ENCODE results near the gene IQCK. TPM values are rescaled to one million over a fixed set of nuclear protein-coding genes. Genes with fewer than 3 reads are reported as not detected.

IQCK gene
- total and polyA plus RNA-seq, 8 donors = 3.5 to 100.0 (median 13.6) TPM

GRCh38 chr16:19822533-19822932 lies 104.5 kb downstream of the IQCK start:
- Histone ChIP-seq H3K36me3 (peaks cover 0 to 7% (median 2%) of the 10 kb centered on the region in 4 donors), H3K27ac (no peak overlapping the region), H3K4me3 (no peak overlapping the region), H3K27me3 (no peaks in the 10 kb centered on the region), H3K4me1 (no peaks in the 10 kb centered on the region), H3K9me3 (no peaks in the 10 kb centered on the region)
- TF ChIP-seq CTCF (IDR thresholded peaks at IDR 0.05) (no peak), POLR2AphosphoS5 (IDR thresholded peaks at IDR 0.05) (no peak), EP300 (IDR thresholded peaks at IDR 0.05) (no peak), POLR2A (IDR thresholded peaks at IDR 0.05) (no peak)
- intact Hi-C loops (cut with DNase I; ENCODE audit: low total_unique reads) = no loop called here
- 82 to 88% (median 83%) methylated on average over 2 of the region's 2 CpGs for WGBS, 5 donors
- DNase-seq = no peak

- no peaks in the 10 kb centered on the region for H3K4me1 ChIP-seq
- WGBS, 5 donors = 82 to 91% (median 86%) methylated on average over 6 of the region's 6 CpGs
- TF ChIP-seq CTCF (IDR thresholded peaks at IDR 0.05) (no peak), POLR2A (IDR thresholded peaks at IDR 0.05) (no peak), POLR2AphosphoS5 (IDR thresholded peaks at IDR 0.05) (no peak), EP300 (IDR thresholded peaks at IDR 0.05) (no peak)
- intact Hi-C loops (cut with DNase I; ENCODE audit: low total_unique reads) = no loop called here
- peaks cover 0 to 9% (median 2%) of the 10 kb centered on the region in 4 donors for H3K36me3 ChIP-seq
- H3K27me3 ChIP-seq = no peaks in the 10 kb centered on the region
- H3K27ac ChIP-seq = no peak overlapping the region
- no peaks in the 10 kb centered on the region for H3K9me3 ChIP-seq
- DNase-seq = no peak
- H3K4me3 ChIP-seq = no peak overlapping the region
Observed at GRCh38 chr16:19823322-19823721, 105.3 kb downstream of the IQCK start.

GRCh38 chr16:19824216-19824615 lies 106.1 kb downstream of the IQCK start:
- no peaks in the 10 kb centered on the region for H3K4me1 ChIP-seq
- DNase-seq = no peak
- intact Hi-C loops (cut with DNase I; ENCODE audit: low total_unique reads) = no loop called here
- WGBS, 5 donors = 58 to 91% (median 79%) methylated on average over 5 of the region's 5 CpGs
- peaks cover 0 to 9% (median 2%) of the 10 kb centered on the region in 4 donors for H3K36me3 ChIP-seq
- H3K9me3 ChIP-seq = no peaks in the 10 kb centered on the region
- no peaks in the 10 kb centered on the region for H3K27me3 ChIP-seq
- H3K4me3 ChIP-seq = no peak overlapping the region
- no peak overlapping the region for H3K27ac ChIP-seq
- TF ChIP-seq POLR2AphosphoS5 (IDR thresholded peaks at IDR 0.05) = no peak
- TF ChIP-seq CTCF (IDR thresholded peaks at IDR 0.05) = no peak
- no peak for TF ChIP-seq POLR2A (IDR thresholded peaks at IDR 0.05)
- no peak for TF ChIP-seq EP300 (IDR thresholded peaks at IDR 0.05)

- peak; percentile 46 to 51 for DNase-seq
- H3K27me3 ChIP-seq = no peaks in the 10 kb centered on the region
- H3K4me1 ChIP-seq = peaks cover 0 to 6% (median 3%) of the 10 kb centered on the region in 4 donors
- H3K36me3 ChIP-seq = peaks cover 0 to 9% (median 5%) of the 10 kb centered on the region in 4 donors
- TF ChIP-seq POLR2AphosphoS5 (IDR thresholded peaks at IDR 0.05) (peak in 1 of 3 donors; percentile 18), CTCF (IDR thresholded peaks at IDR 0.05) (no peak)
- H3K4me3 ChIP-seq = no peak overlapping the region
- no peaks in the 10 kb centered on the region for H3K9me3 ChIP-seq
- peak overlapping the region; percentile 54 to 84 (median 61) for H3K27ac ChIP-seq
- 32 to 57% (median 45%) methylated on average over 8 to 9 of the region's 9 CpGs for WGBS, 5 donors
- intact Hi-C loops (cut with DNase I; ENCODE audit: low total_unique reads) = no loop called here
Observed at GRCh38 chr16:19829844-19830692, 112.0 kb downstream of the IQCK start.

Data from stomach (tissue), 9 donors.